Colonic mucosa (tissue), 4 donors: ENCODE measurements around the gene GALNT14. TPM values are rescaled to one million over a fixed set of nuclear protein-coding genes. Genes with fewer than 3 reads are reported as not detected.

Source experiments
- DNase-seq: peaks from one replicate; pipeline ENCODE4 v3.0.0-alpha.2; 2020
- H3K27ac ChIP-seq: fragments of 200-600 bp; one replicate; pipeline ENCODE4 v1.8.0; 2021
- H3K27me3 ChIP-seq: fragments of 200-600 bp; one replicate; pipeline ENCODE4 v1.8.0; 2021
- H3K36me3 ChIP-seq: fragments of 200-600 bp; one replicate; pipeline ENCODE4 v1.8.0; 2021
- H3K4me1 ChIP-seq: fragments of 200-600 bp; one replicate; pipeline ENCODE4 v1.8.0; 2021; ENCODE audit warnings: mild to moderate bottlenecking
- H3K4me3 ChIP-seq: fragments of 200-600 bp; one replicate; pipeline ENCODE4 v1.8.0; 2021
- H3K9ac ChIP-seq, 2 donors: one replicate each; pipeline ENCODE4 v1.7.0; 2013; ENCODE audit warnings: control low read depth in 2 of 2, low read depth in 2 of 2, low read length in 2 of 2
- H3K9me3 ChIP-seq: fragments of 200-600 bp; one replicate; pipeline ENCODE4 v1.8.0; 2021
- intact Hi-C: fragments of 100-400 bp; cut with DNase I; formaldehyde crosslinking; loops from one replicate; pipeline ENCODE4 v1.14.1; 2022
- total RNA-seq, 2 donors: library from RNA; stranded (reverse); fragmentation: NEBNext Ultra II Directional in 1 of 2; extraction: Animal tissue kit (Norgen Biotek cat#: 25700) in 1 of 2; gene quantifications; one replicate each; pipeline ENCODE4 v1.2.1, GENCODE V29; 2021
- TF ChIP-seq, protein P1 (sequence below): fragments of 200-600 bp; IDR thresholded peaks from one replicate; pipeline ENCODE4 v1.8.0; 2022; ENCODE audit warnings: antibody characterized with exemption, mild to moderate bottlenecking
- donor health status: healthy.
- donor health status: DM: no; HTN: no; CAD: no.
- donor health status: DM: no; HTN: no; CAD: no.

Gene GALNT14
- total RNA-seq, 2 donors from 2014 or later = 0.15 to 0.45 TPM

DNA sequence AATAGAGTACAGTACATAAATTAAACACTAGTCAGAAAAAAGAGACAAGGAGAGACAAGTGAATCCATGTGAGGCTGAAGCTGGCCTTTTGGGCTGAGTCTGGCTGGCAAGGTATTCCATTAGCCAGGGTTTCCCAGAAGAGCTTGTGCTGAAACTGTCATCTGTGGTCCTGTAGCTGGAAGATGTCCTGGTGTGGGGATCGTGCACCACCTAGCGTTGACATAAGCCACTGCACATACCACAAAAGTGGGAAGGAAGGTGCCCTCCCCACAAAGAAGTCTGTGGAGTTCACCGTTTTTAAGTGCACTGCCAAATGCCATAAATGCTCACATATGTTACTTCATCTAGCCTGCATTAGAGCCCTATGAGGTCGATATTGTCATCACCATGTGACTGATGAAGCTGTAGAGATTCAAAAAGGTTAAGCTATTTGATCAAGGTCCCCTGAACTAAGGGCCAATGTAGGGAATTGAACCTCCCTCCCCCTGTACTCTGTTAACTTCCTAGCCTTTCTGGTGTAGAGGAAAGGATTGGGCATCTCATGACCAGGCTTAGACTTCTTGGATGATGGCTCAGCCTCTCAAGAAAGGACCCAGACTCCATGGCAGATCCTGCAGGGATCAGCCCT lies 31.9 kb upstream of the GALNT14 start:
- H3K36me3 ChIP-seq = no peaks in the 10 kb centered on the region
- TF ChIP-seq, protein P1, sequence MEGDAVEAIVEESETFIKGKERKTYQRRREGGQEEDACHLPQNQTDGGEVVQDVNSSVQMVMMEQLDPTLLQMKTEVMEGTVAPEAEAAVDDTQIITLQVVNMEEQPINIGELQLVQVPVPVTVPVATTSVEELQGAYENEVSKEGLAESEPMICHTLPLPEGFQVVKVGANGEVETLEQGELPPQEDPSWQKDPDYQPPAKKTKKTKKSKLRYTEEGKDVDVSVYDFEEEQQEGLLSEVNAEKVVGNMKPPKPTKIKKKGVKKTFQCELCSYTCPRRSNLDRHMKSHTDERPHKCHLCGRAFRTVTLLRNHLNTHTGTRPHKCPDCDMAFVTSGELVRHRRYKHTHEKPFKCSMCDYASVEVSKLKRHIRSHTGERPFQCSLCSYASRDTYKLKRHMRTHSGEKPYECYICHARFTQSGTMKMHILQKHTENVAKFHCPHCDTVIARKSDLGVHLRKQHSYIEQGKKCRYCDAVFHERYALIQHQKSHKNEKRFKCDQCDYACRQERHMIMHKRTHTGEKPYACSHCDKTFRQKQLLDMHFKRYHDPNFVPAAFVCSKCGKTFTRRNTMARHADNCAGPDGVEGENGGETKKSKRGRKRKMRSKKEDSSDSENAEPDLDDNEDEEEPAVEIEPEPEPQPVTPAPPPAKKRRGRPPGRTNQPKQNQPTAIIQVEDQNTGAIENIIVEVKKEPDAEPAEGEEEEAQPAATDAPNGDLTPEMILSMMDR = peak; percentile 86
- no peak overlapping the region for H3K4me3 ChIP-seq
- H3K9me3 ChIP-seq = no peaks in the 10 kb centered on the region
- intact Hi-C loops = loop anchor here (5.0 to 10.0 kb wide), 2 partner anchors 458 to 1005 kb away; no protein-coding TSS in a partner anchor
- peak; percentile 42 for DNase-seq
- H3K27ac ChIP-seq = no peak overlapping the region
- no peak overlapping the region for H3K9ac ChIP-seq
- H3K27me3 ChIP-seq = no peaks in the 10 kb centered on the region
- no peaks in the 10 kb centered on the region for H3K4me1 ChIP-seq

DNA sequence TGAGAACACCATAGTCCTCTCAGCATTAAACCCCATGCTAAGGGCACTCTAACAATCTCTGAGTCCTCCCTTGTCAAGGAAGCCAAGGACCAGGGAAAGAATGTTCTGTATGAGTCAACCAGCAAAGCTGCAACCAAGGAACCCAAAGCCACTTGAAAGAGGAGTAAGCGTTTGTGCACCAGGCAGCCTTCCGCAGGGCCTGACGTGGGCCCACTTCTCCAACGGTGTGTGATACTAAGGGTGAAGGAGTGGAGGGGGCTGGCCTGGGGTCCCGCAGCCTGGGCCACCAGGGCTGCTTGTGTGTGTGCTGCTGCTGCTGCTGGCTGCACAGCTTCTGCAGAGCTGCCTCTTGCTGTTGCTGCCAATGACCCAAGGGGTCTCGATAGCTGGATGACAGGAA lies 30.1 kb upstream of the GALNT14 start:
- no peaks in the 10 kb centered on the region for H3K4me1 ChIP-seq
- H3K27ac ChIP-seq = no peak overlapping the region
- H3K27me3 ChIP-seq = no peaks in the 10 kb centered on the region
- intact Hi-C loops = no loop called here
- H3K9me3 ChIP-seq = no peaks in the 10 kb centered on the region
- H3K36me3 ChIP-seq = no peaks in the 10 kb centered on the region
- TF ChIP-seq, protein P1 = no peak
- no peak overlapping the region for H3K4me3 ChIP-seq
- DNase-seq = no peak
- no peak overlapping the region for H3K9ac ChIP-seq

DNA sequence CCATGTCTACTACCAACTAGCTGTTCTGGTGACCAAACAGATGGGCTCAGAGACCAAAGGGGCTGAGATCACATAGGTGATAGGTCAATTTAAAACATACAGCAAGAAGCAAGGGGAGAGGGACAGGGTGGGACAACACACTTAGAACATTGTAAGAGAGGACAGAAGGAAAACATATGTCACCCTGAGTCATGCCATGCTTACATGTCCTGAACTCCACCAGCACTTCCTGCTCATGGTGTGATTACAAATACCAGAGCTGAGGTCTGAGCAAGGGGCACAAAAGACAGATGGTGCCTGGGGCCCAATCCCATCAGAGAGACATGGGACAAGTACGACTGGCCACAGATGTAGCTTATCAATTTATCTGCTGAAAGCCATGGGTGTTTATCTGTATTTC lies 28.7 kb upstream of the GALNT14 start:
- DNase-seq = no peak
- no peaks in the 10 kb centered on the region for H3K4me1 ChIP-seq
- no peak overlapping the region for H3K4me3 ChIP-seq
- no peaks in the 10 kb centered on the region for H3K27me3 ChIP-seq
- TF ChIP-seq, protein P1 = no peak
- no peaks in the 10 kb centered on the region for H3K9me3 ChIP-seq
- H3K27ac ChIP-seq = no peak overlapping the region
- no peaks in the 10 kb centered on the region for H3K36me3 ChIP-seq
- intact Hi-C loops = no loop called here
- no peak overlapping the region for H3K9ac ChIP-seq

DNA sequence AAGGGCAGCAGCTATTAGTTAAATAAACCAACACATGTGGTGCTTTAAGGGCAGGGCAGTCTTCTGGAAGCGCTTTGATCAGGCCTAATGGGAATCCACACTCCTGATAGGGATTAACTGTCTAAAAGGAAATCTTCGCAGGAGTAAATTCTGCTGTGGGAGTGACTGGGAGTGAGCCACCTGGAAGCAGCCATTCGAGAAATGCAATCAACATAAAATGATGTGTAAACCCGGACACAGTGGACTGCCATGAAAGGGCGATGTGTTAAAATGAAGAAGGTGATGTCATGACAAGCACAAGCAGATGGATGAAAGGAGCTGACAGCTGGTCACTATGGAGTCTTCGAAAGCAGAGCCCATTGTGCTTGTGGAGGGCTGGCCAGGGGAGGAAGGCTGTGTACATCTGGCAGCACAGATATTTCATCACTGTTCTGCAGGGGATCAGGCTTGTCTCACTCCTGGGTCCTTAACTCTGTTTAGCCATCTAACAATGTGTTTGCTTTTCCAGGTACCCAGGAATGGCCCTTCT lies 24.8 kb upstream of the GALNT14 start:
- TF ChIP-seq, protein P1 = no peak
- Histone ChIP-seq H3K27ac (no peak overlapping the region), H3K4me1 (no peaks in the 10 kb centered on the region), H3K4me3 (no peak overlapping the region), H3K9ac (no peak overlapping the region), H3K9me3 (no peaks in the 10 kb centered on the region), H3K36me3 (no peaks in the 10 kb centered on the region), H3K27me3 (no peaks in the 10 kb centered on the region)
- intact Hi-C loops = no loop called here
- DNase-seq = no peak

DNA sequence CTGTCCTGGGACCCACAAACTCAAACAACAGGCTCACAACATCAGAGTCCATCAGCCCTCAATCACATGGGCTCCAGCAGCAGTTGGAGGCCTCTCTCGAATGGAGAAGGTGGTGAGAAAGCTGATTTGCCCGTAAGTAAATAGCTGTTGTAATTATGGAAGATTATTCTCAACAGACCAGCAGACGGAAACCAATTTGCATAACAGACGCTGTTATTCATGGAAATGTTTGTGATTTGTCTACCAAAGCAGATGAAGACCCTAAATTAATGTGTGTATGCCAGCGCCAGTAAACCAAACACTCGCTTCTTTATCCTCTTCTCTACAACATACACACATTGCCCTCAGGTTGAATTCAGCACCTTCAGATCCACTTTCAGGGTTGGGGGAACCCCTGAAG lies 23.4 kb upstream of the GALNT14 start:
- no peaks in the 10 kb centered on the region for H3K27me3 ChIP-seq
- H3K4me1 ChIP-seq = no peaks in the 10 kb centered on the region
- H3K9me3 ChIP-seq = no peaks in the 10 kb centered on the region
- H3K36me3 ChIP-seq = no peaks in the 10 kb centered on the region
- DNase-seq = no peak
- intact Hi-C loops = no loop called here
- H3K4me3 ChIP-seq = no peak overlapping the region
- no peak overlapping the region for H3K9ac ChIP-seq
- no peak overlapping the region for H3K27ac ChIP-seq
- TF ChIP-seq, protein P1 = no peak
